GM19328 (cell line): ENCODE measurements around the gene STEAP2.

Source experiments
- ATAC-seq: cut with Tn5 transposase; IDR thresholded peaks from one replicate; pipeline ENCODE4 v1.9.1; 2021; ENCODE audit warnings: mild to moderate bottlenecking, moderate library complexity; ENCODE audit not compliant: unreplicated experiment

Gene STEAP2

GRCh38 chr7:90192876-90193750 lies 18.4 kb upstream of the STEAP2 start:
- no peak for ATAC-seq

GRCh38 chr7:90194911-90195809 lies 16.4 kb upstream of the STEAP2 start:
- ATAC-seq = no peak

GRCh38 chr7:90201500-90202195 lies 9.9 kb upstream of the STEAP2 start:
- no peak for ATAC-seq

- no peak for ATAC-seq
These were observed 3.6 kb upstream of the STEAP2 start for GRCh38 chr7:90207956-90208355.

- no peak for ATAC-seq
These were observed 1.8 kb upstream of the STEAP2 start for GRCh38 chr7:90209776-90210175.

- no peak for ATAC-seq
These were observed 1.1 kb upstream of the STEAP2 start for GRCh38 chr7:90210475-90210874.

- ATAC-seq = no peak
These were observed 559 bp upstream of the STEAP2 start for GRCh38 chr7:90210981-90211380.

GRCh38 chr7:90212149-90212495 lies 582 bp downstream of the STEAP2 start:
- peak; percentile 12 for ATAC-seq

GRCh38 chr7:90213521-90213920 lies 2.0 kb downstream of the STEAP2 start:
- ATAC-seq = no peak

GRCh38 chr7:90216080-90216674 lies 4.6 kb downstream of the STEAP2 start:
- no peak for ATAC-seq

- no peak for ATAC-seq
These were observed 5.2 kb downstream of the STEAP2 start for GRCh38 chr7:90216771-90217170.

GRCh38 chr7:90222390-90222789 lies 10.8 kb downstream of the STEAP2 start:
- no peak for ATAC-seq

GRCh38 chr7:90222811-90223725 lies 11.5 kb downstream of the STEAP2 start:
- ATAC-seq = no peak

- no peak for ATAC-seq
These were observed 12.7 kb downstream of the STEAP2 start for GRCh38 chr7:90224195-90224594.

GRCh38 chr7:90225181-90225580 lies 13.6 kb downstream of the STEAP2 start:
- ATAC-seq = no peak

GRCh38 chr7:90225601-90226000 lies 14.1 kb downstream of the STEAP2 start:
- ATAC-seq = no peak

GRCh38 chr7:90227259-90227658 lies 15.7 kb downstream of the STEAP2 start:
- ATAC-seq = no peak

GRCh38 chr7:90229682-90230081 lies 18.1 kb downstream of the STEAP2 start:
- no peak for ATAC-seq

- ATAC-seq = no peak
These were observed 19.3 kb downstream of the STEAP2 start for GRCh38 chr7:90230834-90231233.

- ATAC-seq = no peak
These were observed 19.8 kb downstream of the STEAP2 start for GRCh38 chr7:90231304-90231703.
